DMS 273 (cell line): ENCODE measurements around the gene CAMTA1.

ENCODE experiments used
- DNase-seq: peaks from one replicate; lab custom pipeline; 2025; ENCODE audit not compliant: unreplicated experiment; lab: John Stamatoyannopoulos, UW

CAMTA1 gene

DNA sequence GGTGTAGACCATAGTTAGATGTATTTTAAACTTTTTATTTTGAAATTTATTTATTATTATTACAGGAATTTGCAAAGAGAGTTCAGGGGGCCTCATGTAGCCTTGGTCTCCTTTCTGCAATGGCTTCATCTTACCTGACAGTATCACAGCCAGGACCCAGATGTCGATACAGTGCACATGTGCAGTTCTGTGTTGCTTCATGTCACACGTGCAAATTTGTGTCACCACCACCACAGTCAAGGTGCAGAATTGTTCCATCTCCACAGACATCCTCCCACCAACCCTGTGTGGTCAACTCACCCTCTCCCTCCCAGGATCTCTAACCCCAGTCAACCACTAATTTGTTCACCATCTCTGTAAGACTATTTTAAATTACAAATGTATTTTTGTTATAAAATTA lies 184.5 kb downstream of the CAMTA1 start:
- no peak for DNase-seq

- no peak for DNase-seq
Measured at GRCh38 chr1:6970221-6970620, 185.0 kb downstream of the CAMTA1 start.

DNA sequence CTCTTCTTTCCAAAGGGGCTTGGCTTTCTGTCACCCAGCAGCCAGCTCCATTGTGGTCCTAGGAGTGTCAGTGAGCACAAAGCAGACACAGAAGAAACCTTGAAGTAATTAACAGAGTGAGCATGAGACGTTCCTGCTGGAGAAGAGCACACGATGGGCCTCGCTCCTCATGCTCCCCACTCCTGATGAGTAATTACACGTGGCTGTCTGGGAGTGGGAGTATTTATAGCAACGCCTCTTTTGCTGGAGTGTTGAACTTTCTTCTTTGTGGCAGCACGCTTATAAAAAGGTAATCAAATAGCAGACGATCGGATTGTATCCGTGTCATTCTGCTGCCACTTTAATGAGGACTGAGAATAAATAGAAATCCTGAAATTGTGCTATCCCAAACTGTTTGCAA lies 185.8 kb downstream of the CAMTA1 start:
- DNase-seq, result no peak

- no peak for DNase-seq
Measured at GRCh38 chr1:6971699-6972098, 186.4 kb downstream of the CAMTA1 start.

DNA sequence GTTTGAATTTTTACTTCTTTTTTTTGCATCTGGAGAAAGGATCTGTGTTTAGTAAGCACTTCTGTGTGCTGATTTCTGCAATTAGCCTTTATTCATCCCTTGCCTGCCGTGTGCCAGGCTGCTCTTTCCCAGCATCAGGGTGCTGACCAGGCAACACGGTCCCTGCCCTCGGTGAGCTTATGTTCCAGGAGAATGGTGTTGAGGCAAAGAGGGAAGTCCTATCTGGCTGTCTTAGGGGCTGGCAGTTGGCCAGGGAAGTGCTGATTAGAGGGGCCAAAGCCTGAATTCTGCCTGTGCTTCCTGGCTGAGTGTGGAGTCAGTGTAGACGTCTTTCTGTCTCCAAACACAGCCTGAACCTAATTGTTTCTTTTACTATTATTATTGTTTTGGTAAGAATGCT lies 187.1 kb downstream of the CAMTA1 start:
- no peak for DNase-seq

- DNase-seq, result no peak
Measured at GRCh38 chr1:6975331-6976043, 190.2 kb downstream of the CAMTA1 start.

DNA sequence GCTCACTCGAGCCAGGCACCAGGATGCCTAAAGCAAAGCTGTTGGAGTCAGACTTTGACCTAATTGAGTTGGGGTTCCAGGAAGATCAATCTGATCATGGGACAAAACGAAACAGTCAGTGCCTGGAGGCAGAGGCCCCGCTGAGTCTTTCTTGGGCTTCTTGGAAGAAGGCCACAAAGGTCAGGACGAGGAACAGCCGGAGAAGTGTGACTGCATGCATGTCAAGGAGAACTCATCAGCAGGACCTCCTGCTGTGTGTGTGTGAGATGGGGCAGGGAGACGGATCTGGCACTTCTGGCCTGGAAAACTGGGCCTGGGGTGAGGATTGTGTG lies 190.8 kb downstream of the CAMTA1 start:
- DNase-seq, result no peak

- no peak for DNase-seq
Measured at GRCh38 chr1:6979003-6979613, 193.9 kb downstream of the CAMTA1 start.

DNA sequence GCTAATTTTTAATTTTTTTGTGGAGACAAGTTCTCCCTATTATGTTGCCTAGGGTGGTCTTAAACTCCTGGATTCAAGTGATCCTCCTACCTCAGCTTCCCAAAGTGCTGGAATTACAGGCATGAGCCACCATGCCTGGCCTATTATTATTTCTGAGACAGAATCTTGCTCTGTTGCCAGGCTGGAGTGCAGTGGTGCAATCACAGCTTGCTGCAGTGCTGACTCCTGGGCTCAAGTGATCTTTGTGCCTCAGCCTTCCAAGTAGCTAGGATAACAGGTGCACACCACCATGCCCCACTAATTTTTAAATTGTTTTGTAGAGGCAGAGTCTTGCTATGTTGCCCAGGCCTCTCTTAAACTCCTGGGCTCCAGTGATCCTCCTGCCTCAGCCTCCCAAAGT lies 196.3 kb downstream of the CAMTA1 start:
- no peak for DNase-seq

DNA sequence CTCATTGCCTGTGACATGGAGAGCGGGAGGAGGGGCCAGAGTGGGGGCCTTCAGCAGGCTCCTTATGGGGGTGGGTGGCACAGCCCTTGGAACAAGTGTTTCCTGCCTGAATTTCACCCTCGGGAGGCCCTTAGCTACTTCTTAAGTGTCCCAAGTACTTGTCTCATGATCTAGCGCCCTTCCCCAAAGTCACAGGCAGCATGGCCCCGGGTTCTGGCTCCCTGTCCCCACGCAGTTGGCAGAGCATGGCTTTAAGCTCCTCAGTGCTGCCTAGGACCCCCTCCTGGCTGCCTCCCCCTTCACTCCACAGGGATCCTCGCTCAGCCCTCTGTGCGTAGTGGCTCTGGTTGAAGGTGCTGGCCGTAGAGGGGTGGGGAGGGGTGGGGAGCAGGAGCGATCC lies 197.2 kb downstream of the CAMTA1 start:
- no peak for DNase-seq

DNA sequence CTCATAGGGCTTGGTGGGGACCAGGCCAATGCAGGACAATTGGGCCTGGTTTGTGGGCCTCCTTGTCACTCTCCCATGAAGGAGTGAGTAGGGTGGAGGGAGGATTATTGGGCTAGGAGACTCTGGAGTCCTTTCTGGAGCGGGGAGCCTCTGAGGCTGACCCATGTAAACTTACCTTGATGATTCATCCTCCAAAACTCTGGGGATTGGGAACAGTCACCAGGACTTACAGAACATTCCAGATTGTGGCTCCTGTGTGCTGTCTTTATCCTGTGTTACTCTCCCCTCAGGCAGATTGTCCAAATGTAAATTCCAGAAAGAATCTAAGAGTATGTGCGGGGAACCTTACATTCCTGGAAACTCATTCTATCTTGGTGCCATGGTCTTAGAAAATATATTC lies 197.6 kb downstream of the CAMTA1 start:
- DNase-seq, result no peak

GRCh38 chr1:6984536-6984935 lies 199.3 kb downstream of the CAMTA1 start:
- DNase-seq, result no peak

DNA sequence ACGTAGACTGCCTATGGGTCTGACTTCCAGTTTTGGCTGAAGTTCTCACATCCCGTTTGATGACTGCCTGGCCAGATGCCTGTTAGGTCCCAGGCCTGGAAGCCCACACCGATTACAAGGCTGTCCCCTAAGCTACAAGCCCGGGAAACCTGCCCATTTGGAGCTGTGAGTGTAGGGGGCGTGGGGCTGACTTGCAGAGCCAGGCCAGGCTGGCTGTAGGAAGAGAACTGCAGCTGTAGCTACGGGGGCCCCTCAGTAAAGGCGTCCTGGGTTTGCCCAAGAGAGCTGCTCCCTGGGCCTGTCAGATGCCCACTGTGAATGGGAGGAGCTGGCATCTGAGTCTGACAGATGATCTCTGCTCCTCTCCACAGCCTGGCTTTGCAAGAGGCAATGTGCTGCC lies 199.7 kb downstream of the CAMTA1 start:
- no peak for DNase-seq

DNA sequence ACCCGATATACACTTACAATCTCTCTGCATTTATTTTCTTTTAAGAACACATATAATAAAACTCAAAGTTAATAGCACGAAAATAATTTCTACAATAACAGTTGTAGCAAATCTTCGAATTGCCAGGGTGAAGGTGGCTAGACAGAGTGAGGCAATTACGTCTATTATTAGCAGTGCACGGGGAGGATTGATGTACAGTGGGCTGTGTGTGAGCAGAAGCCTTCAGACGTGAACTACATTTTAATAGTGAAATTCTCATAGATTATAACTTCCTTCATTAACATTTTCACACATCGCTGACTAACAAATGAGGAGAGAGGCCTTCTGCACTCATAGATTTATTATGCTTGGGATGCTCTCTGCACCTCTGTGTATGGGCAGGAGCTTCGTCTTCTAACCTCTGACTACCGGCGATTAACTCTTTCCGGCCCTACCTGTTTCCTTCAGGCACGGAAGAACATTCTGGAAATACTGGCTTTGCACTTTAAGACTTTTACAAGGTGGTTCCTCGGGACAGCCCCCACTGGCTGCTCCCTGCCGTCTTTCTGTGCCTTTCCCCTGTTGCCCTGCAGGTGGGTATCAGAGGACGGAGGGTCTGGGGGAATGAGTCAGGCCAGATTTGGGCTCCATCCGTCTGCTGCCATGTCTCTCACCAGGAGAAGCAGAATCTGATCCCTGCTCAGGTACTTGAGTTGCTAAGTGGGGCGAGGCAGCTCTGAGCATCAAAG lies 200.5 kb downstream of the CAMTA1 start:
- no peak for DNase-seq

GRCh38 chr1:6986281-6986680 lies 201.0 kb downstream of the CAMTA1 start:
- no peak for DNase-seq

- no peak for DNase-seq
Measured at GRCh38 chr1:6987940-6988339, 202.7 kb downstream of the CAMTA1 start.

- no peak for DNase-seq
Measured at GRCh38 chr1:6988796-6989195, 203.5 kb downstream of the CAMTA1 start.

- no peak for DNase-seq
Measured at GRCh38 chr1:6989212-6990159, 204.2 kb downstream of the CAMTA1 start.

DNA sequence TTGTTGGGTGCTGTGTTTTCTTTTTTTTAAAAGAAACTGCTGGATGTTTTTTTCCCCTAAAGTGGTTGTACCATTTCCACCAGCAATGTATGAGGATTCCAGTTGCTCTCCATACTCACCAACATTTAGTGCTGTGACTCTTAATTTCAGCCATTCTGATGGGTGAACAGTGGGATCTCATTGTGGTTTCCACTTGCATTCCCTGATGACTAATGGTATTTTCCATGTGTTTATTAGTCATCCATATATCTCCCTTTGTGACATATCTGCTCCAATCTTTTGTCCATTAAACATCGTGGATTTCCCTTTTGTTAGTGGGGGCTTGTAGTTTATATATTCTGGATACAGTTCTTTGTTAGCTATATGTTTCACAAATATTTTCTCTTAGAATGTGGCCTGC lies 206.0 kb downstream of the CAMTA1 start:
- no peak for DNase-seq

GRCh38 chr1:6995789-6996188 lies 210.5 kb downstream of the CAMTA1 start:
- DNase-seq, result no peak

DNA sequence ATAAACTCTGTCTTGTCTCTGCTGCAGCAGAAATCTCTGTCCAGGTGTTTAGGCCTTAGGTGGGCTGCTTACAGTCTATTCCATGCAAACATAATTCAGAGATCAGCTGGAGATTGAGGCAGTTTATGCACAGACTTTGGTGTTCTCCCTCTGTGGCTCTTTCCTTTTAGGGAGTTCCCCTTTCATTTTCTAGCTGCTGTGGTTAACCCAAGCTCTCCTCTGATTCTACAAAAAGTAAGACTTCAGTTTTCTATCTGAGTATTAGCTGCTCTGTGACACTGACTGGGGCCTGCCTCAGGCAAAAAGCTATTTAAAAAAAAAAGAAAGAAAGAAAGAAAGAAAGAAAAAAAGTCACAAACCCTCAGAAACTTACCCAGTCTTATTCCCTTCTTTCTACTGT lies 211.1 kb downstream of the CAMTA1 start:
- no peak for DNase-seq
